Measurements from ENCODE around the gene FZD2. TPM values are rescaled to one million over a fixed set of nuclear protein-coding genes. Genes with fewer than 3 reads are reported as not detected.

Gene FZD2
- total RNA-seq, 1 experiment from 2014 or later, result 12.8 TPM

- BruUV-seq (replicated peaks), result no TSS peak
- Histone ChIP-seq H3K9ac (ENCODE audit: low read length) (peak overlapping the region; percentile 37; the same call in 1 of the 2 replicates), H2AFZ (ENCODE audit: low read depth, low read length, poor library complexity, severe bottlenecking) (peak overlapping the region; percentile 75), H3K9me2 (ENCODE audit: insufficient read depth) (no peaks in the 10 kb centered on the region), H3K36me3 (ENCODE audit: control insufficient read depth in 1 of 2, insufficient read depth in 2 of 2, low read length in 2 of 2) (no peaks in the 10 kb centered on the region), H3K27ac (ENCODE audit: low read depth, low read length) (no peak overlapping the region), H3K4me2 (ENCODE audit: low read length) (peak overlapping the region; percentile 48), H3K4me1 (ENCODE audit: control insufficient read depth in 1 of 2, insufficient read depth in 2 of 2, low read length in 2 of 2) (peaks cover 34 to 66% of the 10 kb centered on the region in 2 experiments), H3K27me3 (ENCODE audit: insufficient read depth, low read length) (no peaks in the 10 kb centered on the region), H3K9me3 (ENCODE audit: control insufficient read depth in 1 of 2, insufficient read depth in 1 of 2, low read depth in 1 of 2, low read length in 2 of 2) (no peaks in the 10 kb centered on the region), H3K4me3 (replicated peaks in 1 of 2; ENCODE audit: low read depth in 1 of 2, low read length in 2 of 2) (no peak overlapping the region), H3K79me2 (ENCODE audit: insufficient read depth, low read length) (no peaks in the 10 kb centered on the region), H4K20me1 (ENCODE audit: insufficient read depth) (no peaks in the 10 kb centered on the region)
- ATAC-seq (no peak), DNase-seq (ENCODE audit: low read depth, low spot score) (no peak)
- intact Hi-C loops (cut with micrococcal nuclease), result no loop called here
- CTCF ChIA-PET, result interaction anchor here (1.3 kb wide), 2 partner anchors 14 to 24 kb away, joined by 4 read pairs; no protein-coding TSS in a partner anchor
- POLR2A ChIA-PET, result interaction anchor here (2.3 kb wide), 1 partner anchor 9 kb away, joined by 12 read pairs; the partner anchor contains the start of gene FZD2
- RAD21 ChIA-PET (ENCODE audit: low non-redundant PET in 1 of 2, low total read pairs in 2 of 2, uncharacterized antibody in 2 of 2, unreplicated experiment in 2 of 2), result no interaction called here
- TF ChIP-seq EZH2 (IDR thresholded peaks at IDR 0.05), result no peak
- no peak for TF ChIP-seq ZNF274 (IDR thresholded peaks at IDR 0.05; ENCODE audit: low read depth, low read length)
- TF ChIP-seq, protein P1, sequence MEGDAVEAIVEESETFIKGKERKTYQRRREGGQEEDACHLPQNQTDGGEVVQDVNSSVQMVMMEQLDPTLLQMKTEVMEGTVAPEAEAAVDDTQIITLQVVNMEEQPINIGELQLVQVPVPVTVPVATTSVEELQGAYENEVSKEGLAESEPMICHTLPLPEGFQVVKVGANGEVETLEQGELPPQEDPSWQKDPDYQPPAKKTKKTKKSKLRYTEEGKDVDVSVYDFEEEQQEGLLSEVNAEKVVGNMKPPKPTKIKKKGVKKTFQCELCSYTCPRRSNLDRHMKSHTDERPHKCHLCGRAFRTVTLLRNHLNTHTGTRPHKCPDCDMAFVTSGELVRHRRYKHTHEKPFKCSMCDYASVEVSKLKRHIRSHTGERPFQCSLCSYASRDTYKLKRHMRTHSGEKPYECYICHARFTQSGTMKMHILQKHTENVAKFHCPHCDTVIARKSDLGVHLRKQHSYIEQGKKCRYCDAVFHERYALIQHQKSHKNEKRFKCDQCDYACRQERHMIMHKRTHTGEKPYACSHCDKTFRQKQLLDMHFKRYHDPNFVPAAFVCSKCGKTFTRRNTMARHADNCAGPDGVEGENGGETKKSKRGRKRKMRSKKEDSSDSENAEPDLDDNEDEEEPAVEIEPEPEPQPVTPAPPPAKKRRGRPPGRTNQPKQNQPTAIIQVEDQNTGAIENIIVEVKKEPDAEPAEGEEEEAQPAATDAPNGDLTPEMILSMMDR (IDR thresholded peaks at IDR 0.05 in 2 of 3, conservative IDR thresholded peaks at IDR 0.05 in 1 of 3; ENCODE audit: borderline replicate concordance in 1 of 3, insufficient read depth in 1 of 3, low read depth in 2 of 3, low read length in 2 of 3), result no peak
- no peak for TF ChIP-seq POLR2A (IDR thresholded peaks at IDR 0.05; ENCODE audit: borderline replicate concordance, extremely low read depth, insufficient read depth, insufficient read length)
- TF ChIP-seq MAX (IDR thresholded peaks at IDR 0.05), result no peak
- no peak for TF ChIP-seq POLR2AphosphoS5 (IDR thresholded peaks at IDR 0.05; ENCODE audit: low read depth, low read length)
- TF ChIP-seq, protein P2, sequence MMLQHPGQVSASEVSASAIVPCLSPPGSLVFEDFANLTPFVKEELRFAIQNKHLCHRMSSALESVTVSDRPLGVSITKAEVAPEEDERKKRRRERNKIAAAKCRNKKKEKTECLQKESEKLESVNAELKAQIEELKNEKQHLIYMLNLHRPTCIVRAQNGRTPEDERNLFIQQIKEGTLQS (IDR thresholded peaks at IDR 0.05), result no peak
- no peak for TF ChIP-seq ZFX (IDR thresholded peaks at IDR 0.05)
- no peak for TF ChIP-seq RAD21 (IDR thresholded peaks at IDR 0.05; ENCODE audit: low read depth)
- no peak for TF ChIP-seq YY1 (IDR thresholded peaks at IDR 0.05; ENCODE audit: extremely low read depth, insufficient replicate concordance, low read depth, low read length)
- TF ChIP-seq SRF (IDR thresholded peaks at IDR 0.05; ENCODE audit: low read depth), result no peak
- TF ChIP-seq EZH2phosphoT487 (IDR thresholded peaks at IDR 0.05; ENCODE audit: borderline replicate concordance), result no peak
- no peak for TF ChIP-seq CBX3 (IDR thresholded peaks at IDR 0.05; ENCODE audit: low read depth)
- no peak for TF ChIP-seq JUND (IDR thresholded peaks at IDR 0.05)
Measured at GRCh38 chr17:44547625-44548267, 9.5 kb upstream of the FZD2 start.

Data from HCT116 (cell line).